ENCODE data around the gene KIF16B. TPM values are rescaled to one million over a fixed set of nuclear protein-coding genes. Genes with fewer than 3 reads are reported as not detected.

KIF16B gene
- total and polyA plus RNA-seq, 9 of the 15 experiments (the other 6 are each of a cell fraction or from before 2014, with no cell fraction given) = 1.00 to 10.6 (median 8.5) TPM

- in situ Hi-C loops (cut with MboI) = no loop called here
- no peaks in the 10 kb centered on the region for H3K79me2 ChIP-seq (ENCODE audit: control insufficient read depth, insufficient read depth, low read length)
- H3K27me3 ChIP-seq (ENCODE audit: control insufficient read depth in 2 of 2, insufficient read depth in 2 of 2, low read length in 2 of 2) = no peaks in the 10 kb centered on the region; a peak in 1 of 5 replicates
- ChIA-PET CTCF (ENCODE audit: low intra/inter-chr PET ratio) (no interaction called here), POLR2A (no interaction called here)
- DNase-seq (ENCODE audit: extremely low read depth in 1 of 4, low spot score in 3 of 4) (no peak), ATAC-seq (no peak), FAIRE-seq (no peak)
- H3K9me3 ChIP-seq (replicated peaks; ENCODE audit: control insufficient read depth, insufficient read depth, low read depth, low read length) = no peaks in the 10 kb centered on the region
- intact Hi-C loops (cut with micrococcal nuclease) = no loop called here
- no peaks in the 10 kb centered on the region for H3K4me1 ChIP-seq (replicated peaks in 1 of 2; ENCODE audit: control insufficient read depth in 2 of 2, insufficient read depth in 2 of 2, low read length in 2 of 2)
- no peak overlapping the region for H3K4me2 ChIP-seq (ENCODE audit: insufficient read depth, low read length)
- no TSS peak for BruUV-seq (replicated peaks)
- no peaks in the 10 kb centered on the region for H3K36me3 ChIP-seq (ENCODE audit: control insufficient read depth, insufficient read depth, low read length)
- no peak overlapping the region for H3K4me3 ChIP-seq
- TF ChIP-seq HOMEZ (CRISPR knock-in tag; IDR thresholded peaks at IDR 0.05) (no peak), KDM2B (CRISPR knock-in tag; IDR thresholded peaks at IDR 0.05) (no peak), TEAD1 (CRISPR knock-in tag; IDR thresholded peaks at IDR 0.05) (no peak)
- TF ChIP-seq, protein P1, sequence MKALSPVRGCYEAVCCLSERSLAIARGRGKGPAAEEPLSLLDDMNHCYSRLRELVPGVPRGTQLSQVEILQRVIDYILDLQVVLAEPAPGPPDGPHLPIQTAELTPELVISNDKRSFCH (CRISPR knock-in tag; IDR thresholded peaks at IDR 0.05) = no peak
- TF ChIP-seq, protein P1 (tag; IDR thresholded peaks at IDR 0.05) = no peak
- H4K20me1 ChIP-seq (replicated peaks; ENCODE audit: control insufficient read depth, insufficient read depth, low read length) = no peaks in the 10 kb centered on the region
- no peak overlapping the region for H3K27ac ChIP-seq (ENCODE audit: extremely low read depth, low read depth, low read length)
- WGBS (ENCODE audit: insufficient coverage, low coverage, missing lambda C conversion rate) = 5% methylated on average over 6 of the region's 6 CpGs
- H3K9ac ChIP-seq (ENCODE audit: insufficient read depth in 1 of 2, low read depth in 2 of 2, low read length in 2 of 2) = no peak overlapping the region
- H3K9me1 ChIP-seq (ENCODE audit: control insufficient read depth, insufficient read depth, low read length) = no peaks in the 10 kb centered on the region
- no peak overlapping the region for H2AFZ ChIP-seq (ENCODE audit: low read depth, low read length)
Measured at GRCh38 chr20:16613954-16614353, 40.7 kb upstream of the KIF16B start.
